Hepatocyte (in vitro differentiated cells): Measurements from ENCODE around the gene PDCL2. TPM values are rescaled to one million over a fixed set of nuclear protein-coding genes. Genes with fewer than 3 reads are reported as not detected.

Experiments
- DNase-seq: peaks from one replicate; pipeline ENCODE4 v3.0.0-alpha.2; 2016; ENCODE audit warnings: low spot score
- H2AFZ ChIP-seq: fragments of 200-600 bp; sonication (generic); 2 replicates; pipeline ENCODE4 v1.6.0; 2016; ENCODE audit warnings: antibody characterized with exemption, mild to moderate bottlenecking
- H3K27ac ChIP-seq: fragments of 200-600 bp; sonication (generic); 2 replicates; pipeline ENCODE4 v1.5.1; 2016; ENCODE audit warnings: mild to moderate bottlenecking
- H3K27me3 ChIP-seq: fragments of 200-600 bp; sonication (generic); 2 replicates; pipeline ENCODE4 v1.6.1; 2016
- H3K36me3 ChIP-seq: fragments of 200-600 bp; sonication (generic); replicated peaks from 2 replicates; pipeline ENCODE4 v1.5.1; 2016; ENCODE audit warnings: low read depth; ENCODE audit not compliant: insufficient read depth
- H3K4me1 ChIP-seq: fragments of 200-600 bp; sonication (generic); 2 replicates; pipeline ENCODE4 v1.5.1; 2016; ENCODE audit warnings: mild to moderate bottlenecking, moderate library complexity; ENCODE audit not compliant: insufficient read depth
- H3K4me2 ChIP-seq: fragments of 200-600 bp; sonication (generic); 2 replicates; pipeline ENCODE4 v1.6.0; 2016
- H3K4me3 ChIP-seq: fragments of 200-600 bp; sonication (generic); 2 replicates; pipeline ENCODE4 v1.5.1; 2016; ENCODE audit warnings: mild to moderate bottlenecking
- H3K79me2 ChIP-seq: fragments of 200-600 bp; sonication (generic); 2 replicates; pipeline ENCODE4 v1.6.0; 2017; ENCODE audit warnings: mild to moderate bottlenecking
- H3K9me2 ChIP-seq: fragments of 200-600 bp; sonication (generic); replicated peaks from 2 replicates; pipeline ENCODE4 v1.6.0; 2017; ENCODE audit warnings: mild to moderate bottlenecking; ENCODE audit not compliant: insufficient read depth
- H3K9me3 ChIP-seq: fragments of 200-600 bp; sonication (generic); 2 replicates; pipeline ENCODE4 v1.5.1; 2016; ENCODE audit warnings: low read depth, mild to moderate bottlenecking
- H4K20me1 ChIP-seq: fragments of 200-600 bp; sonication (generic); 2 replicates; pipeline ENCODE4 v1.6.0; 2016; ENCODE audit warnings: mild to moderate bottlenecking; ENCODE audit not compliant: insufficient read depth, poor library complexity, severe bottlenecking
- CTCF ChIP-seq: fragments of 200-600 bp; sonication (generic); IDR thresholded peaks from 2 replicates; pipeline ENCODE4 v1.5.1; 2016; ENCODE audit warnings: antibody characterized with exemption, mild to moderate bottlenecking; ENCODE audit not compliant: poor library complexity
- EZH2 ChIP-seq: fragments of 200-600 bp; sonication (generic); IDR thresholded peaks from 2 replicates; pipeline ENCODE4 v1.6.1; 2016; ENCODE audit warnings: antibody characterized with exemption, mild to moderate bottlenecking, borderline replicate concordance
- EZH2phosphoT487 ChIP-seq: fragments of 200-600 bp; sonication (generic); IDR thresholded peaks from one replicate; pipeline ENCODE4 v1.6.1; 2018; ENCODE audit warnings: antibody characterized with exemption, mild to moderate bottlenecking, low read depth, moderate library complexity; ENCODE audit not compliant: unreplicated experiment, severe bottlenecking
- WGBS: methylation state at CpG from one replicate; pipeline ENCODE4 v1.1.6; 2016; ENCODE audit warnings: low lambda C conversion rate; ENCODE audit errors: missing lambda C conversion rate; 5-methylcytosine and 5-hydroxymethylcytosine counted together
- polyA plus RNA-seq: library from polyadenylated mRNA; unstranded; fragments of >200 nt; fragmentation: Nextera tagmentation; extraction: Ambion mirVana; gene quantifications from 2 replicates; pipeline ENCODE4 v1.2.1, GENCODE V29; 2016
- total RNA-seq: library from RNA; depleted of rRNA; stranded (reverse); fragments of >200 nt; gene quantifications from 2 replicates; pipeline ENCODE4 v1.2.3, GENCODE V29; 2014

Gene PDCL2
- total and polyA plus RNA-seq, 2 experiments from 2014 or later: not detected

DNA sequence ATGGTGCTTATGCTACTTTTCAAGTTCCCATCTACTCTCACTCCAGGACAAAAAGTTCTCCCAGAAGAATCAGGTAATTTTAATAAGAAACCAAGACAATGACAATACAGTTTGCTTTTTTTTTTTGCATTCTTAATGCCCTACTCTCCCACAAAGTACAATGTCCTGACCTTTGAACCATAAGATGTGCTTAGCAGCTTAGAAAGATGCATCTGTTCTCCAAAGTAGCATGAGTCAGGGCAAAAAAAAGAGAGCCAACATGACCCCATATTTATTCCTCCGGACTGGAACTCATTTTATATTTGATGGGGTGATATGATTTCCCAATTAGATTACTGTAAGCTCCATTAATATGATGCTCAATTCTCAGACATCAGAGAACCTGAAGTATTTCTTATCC is 16.5 kb upstream of the PDCL2 start:
- no peak for DNase-seq
- Histone ChIP-seq H3K27me3 (no peaks in the 10 kb centered on the region), H3K4me2 (no peak overlapping the region), H2AFZ (no peak overlapping the region), H3K9me2 (no peaks in the 10 kb centered on the region), H3K9me3 (no peaks in the 10 kb centered on the region), H3K36me3 (no peaks in the 10 kb centered on the region), H3K4me1 (no peaks in the 10 kb centered on the region), H3K27ac (no peak overlapping the region), H3K79me2 (no peaks in the 10 kb centered on the region), H4K20me1 (no peaks in the 10 kb centered on the region), H3K4me3 (no peak overlapping the region)
- TF ChIP-seq EZH2phosphoT487 (no peak), CTCF (no peak), EZH2 (no peak)
- WGBS: 83% methylated on average over 1 of the region's 1 CpG

- 80% methylated on average over 7 of the region's 7 CpGs for WGBS
- Histone ChIP-seq H3K4me2 (no peak overlapping the region), H3K4me3 (no peak overlapping the region), H3K27me3 (no peaks in the 10 kb centered on the region), H2AFZ (no peak overlapping the region), H3K27ac (no peak overlapping the region), H4K20me1 (no peaks in the 10 kb centered on the region), H3K9me3 (no peaks in the 10 kb centered on the region), H3K79me2 (no peaks in the 10 kb centered on the region), H3K9me2 (no peaks in the 10 kb centered on the region), H3K36me3 (no peaks in the 10 kb centered on the region), H3K4me1 (no peaks in the 10 kb centered on the region)
- DNase-seq: no peak
- TF ChIP-seq CTCF: no peak
- no peak for TF ChIP-seq EZH2
- TF ChIP-seq EZH2phosphoT487: no peak
These were observed 13.0 kb upstream of the PDCL2 start for GRCh38 chr4:55604996-55605395.

DNA sequence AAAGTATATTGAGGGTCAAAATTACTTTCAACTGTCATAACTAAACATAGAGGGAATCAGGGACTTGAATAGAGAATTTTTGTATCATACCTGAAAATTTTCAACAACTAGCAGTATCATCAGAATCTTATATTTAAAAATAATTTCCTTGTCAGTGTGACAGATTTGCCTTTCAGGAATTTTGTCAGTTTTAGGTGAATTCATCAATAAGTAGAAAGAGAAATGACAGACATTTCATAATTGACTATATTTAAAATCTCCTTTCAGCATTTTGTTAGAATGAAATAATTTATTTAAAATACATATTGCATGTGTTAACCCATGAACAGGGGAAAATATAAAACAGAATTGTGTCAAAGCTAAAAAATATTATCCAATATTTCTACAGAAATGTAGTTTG is 8.6 kb upstream of the PDCL2 start:
- no peaks in the 10 kb centered on the region for H3K79me2 ChIP-seq
- H4K20me1 ChIP-seq: no peaks in the 10 kb centered on the region
- H3K4me2 ChIP-seq: no peak overlapping the region
- no peaks in the 10 kb centered on the region for H3K4me1 ChIP-seq
- H3K9me2 ChIP-seq: no peaks in the 10 kb centered on the region
- H2AFZ ChIP-seq: no peak overlapping the region
- H3K27ac ChIP-seq: no peak overlapping the region
- no peaks in the 10 kb centered on the region for H3K9me3 ChIP-seq
- no peak for DNase-seq
- H3K4me3 ChIP-seq: no peak overlapping the region
- H3K27me3 ChIP-seq: no peaks in the 10 kb centered on the region
- no peaks in the 10 kb centered on the region for H3K36me3 ChIP-seq
- TF ChIP-seq CTCF (no peak), EZH2 (no peak), EZH2phosphoT487 (no peak)

GRCh38 chr4:55598641-55599040 is 6.6 kb upstream of the PDCL2 start:
- TF ChIP-seq EZH2: no peak
- TF ChIP-seq CTCF: no peak
- no peak for TF ChIP-seq EZH2phosphoT487
- DNase-seq: no peak
- Histone ChIP-seq H3K4me3 (no peak overlapping the region), H3K27me3 (no peaks in the 10 kb centered on the region), H3K27ac (no peak overlapping the region), H3K4me1 (no peaks in the 10 kb centered on the region), H3K9me3 (no peaks in the 10 kb centered on the region), H3K9me2 (no peaks in the 10 kb centered on the region), H3K4me2 (no peak overlapping the region), H3K79me2 (no peaks in the 10 kb centered on the region), H2AFZ (no peak overlapping the region), H4K20me1 (no peaks in the 10 kb centered on the region), H3K36me3 (no peaks in the 10 kb centered on the region)
- 94% methylated on average over 2 of the region's 2 CpGs for WGBS
